Endodermal cell (in vitro differentiated cells): ENCODE measurements around the gene TEX264. TPM values are rescaled to one million over a fixed set of nuclear protein-coding genes. Genes with fewer than 3 reads are reported as not detected.

ENCODE experiments used
- DNase-seq: peaks from one replicate; pipeline ENCODE4 v3.0.0-alpha.2; 2017
- H3K27ac ChIP-seq: 2 replicates; pipeline ENCODE4 v1.5.1; 2013; ENCODE audit warnings: mild to moderate bottlenecking, low read depth, low read length, moderate library complexity
- H3K27me3 ChIP-seq: 2 replicates; pipeline ENCODE4 v1.6.1; 2013; ENCODE audit warnings: mild to moderate bottlenecking, low read length, moderate library complexity; ENCODE audit not compliant: insufficient read depth, control insufficient read depth, poor library complexity, severe bottlenecking
- H3K36me3 ChIP-seq: 2 replicates; pipeline ENCODE4 v1.7.0; 2013; ENCODE audit warnings: mild to moderate bottlenecking, low read length, moderate library complexity; ENCODE audit not compliant: control insufficient read depth, insufficient read depth
- H3K4me1 ChIP-seq: one replicate; pipeline ENCODE4 v1.7.0; 2013; ENCODE audit warnings: low read length; ENCODE audit not compliant: control insufficient read depth, insufficient read depth
- H3K4me3 ChIP-seq: 2 replicates; pipeline ENCODE4 v1.5.1; 2013; ENCODE audit warnings: mild to moderate bottlenecking, low read length, moderate library complexity
- H3K9ac ChIP-seq: 2 replicates; pipeline ENCODE4 v1.6.1; 2013; ENCODE audit warnings: mild to moderate bottlenecking, low read length, moderate library complexity; ENCODE audit not compliant: poor library complexity, severe bottlenecking; ENCODE audit errors: extremely low read depth
- H3K9me3 ChIP-seq: 2 replicates; pipeline ENCODE4 v1.6.1; 2013; ENCODE audit warnings: mild to moderate bottlenecking, low read length, moderate library complexity; ENCODE audit not compliant: control insufficient read depth
- H3K27ac Mint-ChIP-seq: 2 replicates; pipeline ENCODE4 v1.8.0; 2020; ENCODE audit warnings: mixed read lengths
- H3K27me3 Mint-ChIP-seq: 2 replicates; pipeline ENCODE4 v1.8.0; 2021; ENCODE audit warnings: mild to moderate bottlenecking, mixed read lengths; ENCODE audit not compliant: insufficient read depth
- H3K36me3 Mint-ChIP-seq: 2 replicates; pipeline ENCODE4 v1.8.0; 2020; ENCODE audit warnings: low read depth, mixed read lengths
- H3K4me1 Mint-ChIP-seq: 2 replicates; pipeline ENCODE4 v1.8.0; 2020; ENCODE audit warnings: mixed read lengths
- H3K4me3 Mint-ChIP-seq: 2 replicates; pipeline ENCODE4 v1.8.0; 2020; ENCODE audit warnings: mild to moderate bottlenecking, moderate library complexity, mixed read lengths
- H3K9me3 Mint-ChIP-seq: 2 replicates; pipeline ENCODE4 v1.8.0; 2020; ENCODE audit warnings: mild to moderate bottlenecking, mixed read lengths
- WGBS, 2 experiments: methylation state at CpG; one replicate each; pipeline versions ENCODE4 v1.1.5 to v1.1.7; 2013; ENCODE audit warnings: missing lambda C conversion rate in 2 of 2, mixed read lengths in 1 of 2; ENCODE audit not compliant: insufficient coverage in 1 of 2, insufficient read length in 1 of 2; 5-methylcytosine and 5-hydroxymethylcytosine counted together
- total RNA-seq, 2 donors: library from RNA; stranded (reverse); fragmentation: NEBNext Ultra II Directional in 1 of 2; extraction: Animal tissue kit (Norgen Biotek cat#: 25700) in 1 of 2; gene quantifications; 2 replicates in 1 of 2; 3 replicates in 1 of 2; pipeline ENCODE4 v1.2.1, GENCODE V29; 2021
- TF ChIP-seq, protein P1 (sequence below): fragments of 200-600 bp; sonication (generic); conservative IDR thresholded peaks from 2 replicates; pipeline ENCODE4 v1.5.0; 2021; ENCODE audit warnings: antibody characterized with exemption, mild to moderate bottlenecking

The TEX264 gene
- total RNA-seq, 2 donors from 2014 or later = 21.1 to 24.9 TPM

DNA sequence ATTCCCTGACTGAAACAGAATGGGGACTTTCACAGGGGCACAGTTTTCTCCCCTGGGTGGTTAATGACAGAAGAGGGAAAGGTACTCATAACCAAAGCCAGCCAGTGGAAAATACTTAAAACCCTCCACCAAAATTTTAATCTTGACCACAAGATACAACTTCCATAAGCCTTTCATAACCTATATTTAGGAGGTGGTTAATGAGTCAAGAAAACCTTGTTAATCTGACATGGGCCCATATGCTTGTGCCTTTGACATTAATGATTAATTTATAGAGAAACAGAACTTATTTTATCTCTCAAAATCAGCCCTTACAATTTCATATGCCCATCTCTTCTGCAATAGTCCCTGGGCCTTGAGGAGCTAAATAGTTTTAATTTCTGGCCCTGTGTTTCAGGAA lies 76.8 kb downstream of the TEX264 start:
- TF ChIP-seq, protein P1, sequence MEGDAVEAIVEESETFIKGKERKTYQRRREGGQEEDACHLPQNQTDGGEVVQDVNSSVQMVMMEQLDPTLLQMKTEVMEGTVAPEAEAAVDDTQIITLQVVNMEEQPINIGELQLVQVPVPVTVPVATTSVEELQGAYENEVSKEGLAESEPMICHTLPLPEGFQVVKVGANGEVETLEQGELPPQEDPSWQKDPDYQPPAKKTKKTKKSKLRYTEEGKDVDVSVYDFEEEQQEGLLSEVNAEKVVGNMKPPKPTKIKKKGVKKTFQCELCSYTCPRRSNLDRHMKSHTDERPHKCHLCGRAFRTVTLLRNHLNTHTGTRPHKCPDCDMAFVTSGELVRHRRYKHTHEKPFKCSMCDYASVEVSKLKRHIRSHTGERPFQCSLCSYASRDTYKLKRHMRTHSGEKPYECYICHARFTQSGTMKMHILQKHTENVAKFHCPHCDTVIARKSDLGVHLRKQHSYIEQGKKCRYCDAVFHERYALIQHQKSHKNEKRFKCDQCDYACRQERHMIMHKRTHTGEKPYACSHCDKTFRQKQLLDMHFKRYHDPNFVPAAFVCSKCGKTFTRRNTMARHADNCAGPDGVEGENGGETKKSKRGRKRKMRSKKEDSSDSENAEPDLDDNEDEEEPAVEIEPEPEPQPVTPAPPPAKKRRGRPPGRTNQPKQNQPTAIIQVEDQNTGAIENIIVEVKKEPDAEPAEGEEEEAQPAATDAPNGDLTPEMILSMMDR = no peak
- H3K27ac Mint-ChIP-seq = no peak overlapping the region

GRCh38 chr3:51748327-51748726 lies 77.3 kb downstream of the TEX264 start:
- H3K9ac ChIP-seq = no peak overlapping the region

More for the DNA sequence above, 76.8 kb downstream of the TEX264 start:
- H3K4me1 Mint-ChIP-seq = peaks cover 14% of the 10 kb centered on the region
- H3K9me3 Mint-ChIP-seq = peaks cover 62% of the 10 kb centered on the region
- H3K4me3 Mint-ChIP-seq = no peak overlapping the region
- no peaks in the 10 kb centered on the region for H3K27me3 Mint-ChIP-seq
- H3K9me3 ChIP-seq = peaks cover 42% of the 10 kb centered on the region
- H3K27me3 ChIP-seq = no peaks in the 10 kb centered on the region
- H3K36me3 ChIP-seq = no peaks in the 10 kb centered on the region
- no peak for DNase-seq
- H3K4me3 ChIP-seq = no peak overlapping the region
- H3K4me1 ChIP-seq = peaks cover 3% of the 10 kb centered on the region
- H3K9ac ChIP-seq = no peak overlapping the region
- H3K27ac ChIP-seq = no peak overlapping the region
- no peaks in the 10 kb centered on the region for H3K36me3 Mint-ChIP-seq

GRCh38 chr3:51750878-51751277 lies 79.8 kb downstream of the TEX264 start:
- Histone ChIP-seq H3K36me3 (no peaks in the 10 kb centered on the region), H3K27ac (no peak overlapping the region), H3K4me3 (no peak overlapping the region), H3K27me3 (no peaks in the 10 kb centered on the region), H3K9me3 (peaks cover 55% of the 10 kb centered on the region), H3K9ac (no peak overlapping the region), H3K4me1 (peaks cover 5% of the 10 kb centered on the region)
- Mint-ChIP-seq H3K4me3 (no peak overlapping the region), H3K36me3 (no peaks in the 10 kb centered on the region), H3K27ac (no peak overlapping the region), H3K27me3 (no peaks in the 10 kb centered on the region), H3K9me3 (peaks cover 62% of the 10 kb centered on the region), H3K4me1 (peaks cover 28% of the 10 kb centered on the region)
- no peak for DNase-seq
- TF ChIP-seq, protein P1 = no peak
- WGBS, 2 experiments = 83 to 100% methylated on average over 1 of the region's 1 CpG

More at GRCh38 chr3:51748327-51748726, 77.3 kb downstream of the TEX264 start:
- Mint-ChIP-seq H3K4me1 (peaks cover 19% of the 10 kb centered on the region), H3K9me3 (peaks cover 57% of the 10 kb centered on the region), H3K36me3 (no peaks in the 10 kb centered on the region), H3K27ac (no peak overlapping the region), H3K4me3 (no peak overlapping the region), H3K27me3 (no peaks in the 10 kb centered on the region)
- TF ChIP-seq, protein P1 = no peak
- no peak for DNase-seq
- no CpG with 5 or more reads among the region's 1 CpG for WGBS, 2 experiments
- Histone ChIP-seq H3K4me1 (peaks cover 5% of the 10 kb centered on the region), H3K27ac (no peak overlapping the region), H3K36me3 (no peaks in the 10 kb centered on the region), H3K9me3 (peaks cover 42% of the 10 kb centered on the region), H3K4me3 (no peak overlapping the region), H3K27me3 (no peaks in the 10 kb centered on the region)
